CD14-positive monocyte (primary cell): ENCODE measurements around the gene PER1. TPM values are rescaled to one million over a fixed set of nuclear protein-coding genes. Genes with fewer than 3 reads are reported as not detected.
A peak's percentile ranks its signal among the peaks of the same experiment; 100 is the strongest.

ENCODE experiments used
- DNase-seq, 3 donors: peaks; one replicate each; pipeline ENCODE4 v3.0.0-alpha.2; 2011 to 2022
- H2AFZ ChIP-seq: 2 replicates; pipeline ENCODE4 v1.6.0; 2012; ENCODE audit warnings: mild to moderate bottlenecking, low read depth, low read length, inconsistent platforms; ENCODE audit not compliant: insufficient read depth, poor library complexity, severe bottlenecking
- H3K27ac ChIP-seq, 2 donors: 1 replicate in 1 of 2; 2 replicates in 1 of 2; pipeline ENCODE4 v1.5.1; 2012 to 2013; ENCODE audit warnings: low read length in 2 of 2, control low read depth in 1 of 2, inconsistent platforms in 1 of 2, low read depth in 1 of 2, mild to moderate bottlenecking in 1 of 2
- H3K27me3 ChIP-seq, 2 donors: one replicate each; pipeline versions ENCODE4 v1.6.0 to v1.6.1; 2011 to 2013; ENCODE audit warnings: low read length in 2 of 2; ENCODE audit not compliant: control insufficient read depth in 2 of 2, insufficient read depth in 2 of 2
- H3K36me3 ChIP-seq, 2 donors: replicated peaks in 1 of 2; 1 replicate in 1 of 2; 2 replicates in 1 of 2; pipeline versions ENCODE4 v1.5.1 to v1.6.1; 2012 to 2013; ENCODE audit warnings: low read length in 2 of 2, control low read depth in 1 of 2, inconsistent platforms in 1 of 2, mild to moderate bottlenecking in 1 of 2; ENCODE audit not compliant: insufficient read depth in 2 of 2, control insufficient read depth in 1 of 2
- H3K4me1 ChIP-seq, 2 donors: 1 replicate in 1 of 2; 2 replicates in 1 of 2; pipeline versions ENCODE4 v1.5.1 to v1.6.1; 2012 to 2013; ENCODE audit warnings: low read length in 2 of 2, control low read depth in 1 of 2, inconsistent platforms in 1 of 2, mild to moderate bottlenecking in 1 of 2, moderate library complexity in 1 of 2; ENCODE audit not compliant: insufficient read depth in 2 of 2, control insufficient read depth in 1 of 2
- H3K4me2 ChIP-seq: replicated peaks from 2 replicates; pipeline ENCODE3; 2012; ENCODE audit warnings: low read length, moderate library complexity, mild to moderate bottlenecking; ENCODE audit not compliant: poor library complexity, severe bottlenecking; ENCODE audit errors: extremely low read depth
- H3K4me3 ChIP-seq, 3 experiments: fragments of 200-600 bp in 1 of 3; sonication (generic) in 1 of 3; replicated peaks in 1 of 3; 1 replicate in 2 of 3; 2 replicates in 1 of 3; pipeline ENCODE4 v1.5.1; 2011 to 2013; ENCODE audit warnings: low read length in 3 of 3, mild to moderate bottlenecking in 3 of 3, control low read depth in 2 of 3, low read depth in 2 of 3, inconsistent platforms in 1 of 3, moderate library complexity in 1 of 3
- H3K79me2 ChIP-seq: 2 replicates; pipeline ENCODE4 v1.6.0; 2012; ENCODE audit warnings: mild to moderate bottlenecking, control low read depth, inconsistent platforms, low read length, moderate library complexity; ENCODE audit not compliant: insufficient read depth
- H3K9ac ChIP-seq: 2 replicates; pipeline ENCODE4 v1.6.0; 2017; ENCODE audit warnings: low read length, mild to moderate bottlenecking; ENCODE audit not compliant: insufficient read depth, poor library complexity, severe bottlenecking
- H3K9me3 ChIP-seq, 2 donors: replicated peaks in 1 of 2; 1 replicate in 1 of 2; 2 replicates in 1 of 2; pipeline versions ENCODE4 v1.5.1 to v1.6.1; 2012 to 2013; ENCODE audit warnings: low read length in 2 of 2, control low read depth in 1 of 2; ENCODE audit not compliant: control insufficient read depth in 1 of 2, insufficient read depth in 1 of 2
- H4K20me1 ChIP-seq: 2 replicates; pipeline ENCODE4 v1.6.0; 2012; ENCODE audit warnings: mild to moderate bottlenecking, low read length, control low read depth, moderate library complexity; ENCODE audit not compliant: insufficient read depth
- H3K27ac Mint-ChIP-seq, 7 donors: one replicate each; pipeline ENCODE4 v1.8.0; 2020; ENCODE audit warnings: mild to moderate bottlenecking in 7 of 7, mixed read lengths in 7 of 7, moderate library complexity in 6 of 7, inconsistent platforms in 2 of 7
- H3K27me3 Mint-ChIP-seq, 3 donors: one replicate each; pipeline ENCODE4 v1.8.0; 2021 to 2022; ENCODE audit warnings: low read depth in 3 of 3, mild to moderate bottlenecking in 3 of 3, mixed read lengths in 3 of 3, moderate library complexity in 3 of 3, inconsistent platforms in 1 of 3
- H3K36me3 Mint-ChIP-seq, 2 donors: one replicate each; pipeline ENCODE4 v1.8.0; 2020; ENCODE audit warnings: mixed read lengths in 2 of 2, inconsistent platforms in 1 of 2, mild to moderate bottlenecking in 1 of 2
- H3K4me1 Mint-ChIP-seq: one replicate; pipeline ENCODE4 v1.8.0; 2020; ENCODE audit warnings: mild to moderate bottlenecking, mixed read lengths
- H3K4me3 Mint-ChIP-seq, 2 donors: one replicate each; pipeline ENCODE4 v1.8.0; 2020; ENCODE audit warnings: mild to moderate bottlenecking in 2 of 2, mixed read lengths in 2 of 2, moderate library complexity in 1 of 2
- H3K9me3 Mint-ChIP-seq, 7 donors: one replicate each; pipeline ENCODE4 v1.8.0; 2020 to 2022; ENCODE audit warnings: mixed read lengths in 7 of 7, mild to moderate bottlenecking in 6 of 7, moderate library complexity in 6 of 7, inconsistent platforms in 2 of 7
- CTCF ChIP-seq: fragments of 200-600 bp; IDR thresholded peaks from one replicate; pipeline ENCODE4 v1.8.0; 2022; ENCODE audit warnings: antibody characterized with exemption, mild to moderate bottlenecking
- WGBS: methylation state at CpG from one replicate; pipeline ENCODE4 v1.1.5; 2013; ENCODE audit warnings: missing lambda C conversion rate; ENCODE audit not compliant: insufficient coverage; 5-methylcytosine and 5-hydroxymethylcytosine counted together
- intact Hi-C, 2 donors: fragments of 100-400 bp; cut with micrococcal nuclease; formaldehyde crosslinking; loops; one replicate each; pipeline versions ENCODE4 v1.15.0 to v1.15.1; 2023
- polyA plus RNA-seq, 3 donors: library from polyadenylated mRNA; depleted of rRNA in 1 of 3; unstranded in 2 of 3; stranded (reverse) in 1 of 3; fragments of 300-500 nt in 2 of 3; fragments of >200 nt in 1 of 3; fragmentation: Illumina TruSeq in 2 of 3; gene quantifications; 1 replicate in 2 of 3; 2 replicates in 1 of 3; pipeline ENCODE4 v1.2.3, GENCODE V29; 2012 to 2021

The PER1 gene
- polyA plus RNA-seq, 3 donors: 5.6 to 457 (median 9.6) TPM

GRCh38 chr17:8176197-8176940 is 24.2 kb upstream of the PER1 start, which contains the start of gene TMEM107:
TSS of gene TMEM107 (minus strand) at chr17:8176380. CDS start at chr17:8176286, 94 bp downstream.
- Histone ChIP-seq H3K9me3 (no peaks in the 10 kb centered on the region), H3K9ac (peak within 1 kb of the TSS; percentile 67), H2AFZ (peak within 1 kb of the TSS; percentile 96), H3K36me3 (no peaks in the 10 kb centered on the region), H3K27me3 (no peaks in the 10 kb centered on the region), H3K79me2 (peaks cover 19% of the 10 kb centered on the region), H3K4me2 (peak within 1 kb of the TSS; percentile 92), H4K20me1 (no peaks in the 10 kb centered on the region), H3K27ac (peak within 1 kb of the TSS; percentile 56), H3K4me1 (peaks cover 31 to 48% of the 10 kb centered on the region in 2 donors), H3K4me3 (peak within 1 kb of the TSS; percentile 41 to 80 (median 78))
- DNase-seq: peak; percentile 77 to 83 (median 82)
- intact Hi-C loops: loop anchor here in 1 of 2 donors (1.0 kb wide), 1 partner anchor 9 kb away; no protein-coding TSS in a partner anchor
- H3K4me3 Mint-ChIP-seq: peak within 1 kb of the TSS; percentile 91 to 96
- H3K36me3 Mint-ChIP-seq: no peaks in the 10 kb centered on the region
- 2% methylated on average over 54 of the region's 56 CpGs for WGBS
- H3K9me3 Mint-ChIP-seq: no peaks in the 10 kb centered on the region
- TF ChIP-seq CTCF: no peak
- H3K4me1 Mint-ChIP-seq: peaks cover 42% of the 10 kb centered on the region
- H3K27ac Mint-ChIP-seq: peak within 1 kb of the TSS; percentile 85 to 95 (median 92)
- peaks cover 0 to 3% (median 2%) of the 10 kb centered on the region in 3 donors for H3K27me3 Mint-ChIP-seq

- Mint-ChIP-seq H3K27me3 (peaks cover 0 to 3% (median 0%) of the 10 kb centered on the region in 3 donors), H3K4me1 (peaks cover 41% of the 10 kb centered on the region), H3K27ac (peak overlapping the region; percentile 85 to 95 (median 92)), H3K36me3 (no peaks in the 10 kb centered on the region), H3K4me3 (peak overlapping the region; percentile 91 to 96), H3K9me3 (no peaks in the 10 kb centered on the region)
- Histone ChIP-seq H3K79me2 (peaks cover 19% of the 10 kb centered on the region), H3K9me3 (no peaks in the 10 kb centered on the region), H3K4me3 (peak overlapping the region; percentile 41 to 80 (median 78)), H3K9ac (peak overlapping the region; percentile 67), H3K4me1 (peaks cover 31 to 48% of the 10 kb centered on the region in 2 donors), H3K27me3 (no peaks in the 10 kb centered on the region), H3K36me3 (no peaks in the 10 kb centered on the region), H2AFZ (peak overlapping the region; percentile 96), H3K27ac (peak overlapping the region; percentile 56), H4K20me1 (no peaks in the 10 kb centered on the region), H3K4me2 (peak overlapping the region; percentile 92)
- 1% methylated on average over 9 of the region's 11 CpGs for WGBS
- peak in 1 of 3 donors; percentile 27 for DNase-seq
- TF ChIP-seq CTCF: no peak
- intact Hi-C loops: loop anchor here in 1 of 2 donors (1.0 kb wide), 1 partner anchor 10 kb away; no protein-coding TSS in a partner anchor
Observed at GRCh38 chr17:8175795-8176196, 23.6 kb upstream of the PER1 start.
